Right lobe of liver (tissue), 4 donors: ENCODE results near the gene RNASEH2A.

Experiments used
- CTCF ChIP-seq, 4 donors: fragments of 200-600 bp in 3 of 4; fragments of 450-650 bp in 1 of 4; IDR thresholded peaks; one replicate each; pipeline versions ENCODE4 v1.5.1 to v1.8.0; 2016 to 2022; ENCODE audit warnings: antibody characterized with exemption in 4 of 4, mild to moderate bottlenecking in 2 of 4
- POLR2A ChIP-seq: fragments of 450-650 bp; IDR thresholded peaks from one replicate; pipeline ENCODE4 v1.6.1; 2017; ENCODE audit warnings: antibody characterized with exemption, mild to moderate bottlenecking
- donor health status: DM: no; HTN: no; CAD: no.
- donor health status: DM: no; HTN: no; CAD: no.
- donor health status: DM: no; HTN: yes; CAD: no.

GRCh38 chr19:12833738-12834565 is 27.6 kb downstream of the RNASEH2A start:
- no peak for TF ChIP-seq CTCF (IDR thresholded peaks at IDR 0.05)
- no peak for TF ChIP-seq POLR2A
